ENCODE data around the gene ZBTB46. TPM values are rescaled to one million over a fixed set of nuclear protein-coding genes. Genes with fewer than 3 reads are reported as not detected.

Gene ZBTB46
- total RNA-seq, 1 donor, result 13.8 TPM

DNA sequence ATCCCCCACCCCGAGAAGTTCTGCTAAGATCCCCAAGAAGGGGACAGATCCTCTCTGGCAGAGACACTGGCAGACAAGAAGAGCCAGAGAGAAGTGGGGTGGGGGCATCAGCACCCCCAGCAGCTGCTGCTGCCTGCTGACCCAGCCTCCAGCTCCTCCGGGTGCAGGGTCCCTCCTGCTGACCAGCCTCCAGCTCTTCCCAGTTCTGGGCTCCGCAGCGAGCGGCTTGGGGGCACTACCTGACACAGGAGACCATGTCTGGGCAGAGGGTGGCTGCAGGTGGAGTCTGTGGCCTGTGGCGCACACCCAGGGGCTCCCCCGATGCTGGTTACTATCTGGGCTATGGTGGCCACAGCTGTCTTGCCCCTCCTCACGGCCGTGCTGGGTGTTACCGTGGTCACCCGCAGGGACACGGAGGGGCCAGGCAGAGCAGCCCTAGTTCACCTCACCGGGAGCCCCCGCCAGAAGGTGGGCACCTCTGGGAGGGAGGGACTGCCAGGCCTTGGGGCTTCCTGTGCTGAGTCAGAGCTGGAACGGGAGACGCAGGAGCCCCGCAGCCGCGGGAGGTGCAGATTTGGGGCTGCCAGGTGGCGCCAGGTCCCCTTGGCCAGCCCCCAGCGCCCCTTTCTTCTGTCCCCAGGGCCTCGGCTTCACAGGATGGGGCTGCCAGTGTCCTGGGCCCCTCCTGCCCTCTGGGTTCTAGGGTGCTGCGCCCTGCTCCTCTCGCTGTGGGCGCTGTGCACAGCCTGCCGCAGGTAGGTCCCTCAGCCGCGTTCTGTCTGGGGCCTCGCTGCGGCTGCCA, 94.0 kb downstream of the ZBTB46 start:
- DNase-seq (ENCODE audit: low read depth), result no peak
- TF ChIP-seq, protein P1, sequence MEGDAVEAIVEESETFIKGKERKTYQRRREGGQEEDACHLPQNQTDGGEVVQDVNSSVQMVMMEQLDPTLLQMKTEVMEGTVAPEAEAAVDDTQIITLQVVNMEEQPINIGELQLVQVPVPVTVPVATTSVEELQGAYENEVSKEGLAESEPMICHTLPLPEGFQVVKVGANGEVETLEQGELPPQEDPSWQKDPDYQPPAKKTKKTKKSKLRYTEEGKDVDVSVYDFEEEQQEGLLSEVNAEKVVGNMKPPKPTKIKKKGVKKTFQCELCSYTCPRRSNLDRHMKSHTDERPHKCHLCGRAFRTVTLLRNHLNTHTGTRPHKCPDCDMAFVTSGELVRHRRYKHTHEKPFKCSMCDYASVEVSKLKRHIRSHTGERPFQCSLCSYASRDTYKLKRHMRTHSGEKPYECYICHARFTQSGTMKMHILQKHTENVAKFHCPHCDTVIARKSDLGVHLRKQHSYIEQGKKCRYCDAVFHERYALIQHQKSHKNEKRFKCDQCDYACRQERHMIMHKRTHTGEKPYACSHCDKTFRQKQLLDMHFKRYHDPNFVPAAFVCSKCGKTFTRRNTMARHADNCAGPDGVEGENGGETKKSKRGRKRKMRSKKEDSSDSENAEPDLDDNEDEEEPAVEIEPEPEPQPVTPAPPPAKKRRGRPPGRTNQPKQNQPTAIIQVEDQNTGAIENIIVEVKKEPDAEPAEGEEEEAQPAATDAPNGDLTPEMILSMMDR (IDR thresholded peaks at IDR 0.05; ENCODE audit: insufficient read depth, low read depth, low read length), result no peak
- no peak overlapping the region for H3K4me3 ChIP-seq (ENCODE audit: low read depth, low read length)

- H3K4me3 ChIP-seq (ENCODE audit: low read depth, low read length), result no peak within 1 kb of the TSS
- TF ChIP-seq, protein P1 (IDR thresholded peaks at IDR 0.05; ENCODE audit: insufficient read depth, low read depth, low read length), result no peak
- DNase-seq (ENCODE audit: low read depth), result no peak
These were observed 95.0 kb downstream of the ZBTB46 start, which contains the start of gene LIME1 for GRCh38 chr20:63735859-63736718. Gene LIME1, plus strand, starts transcription at chr20:63736664. Its CDS starts 886 bp downstream, at chr20:63737550.

DNA sequence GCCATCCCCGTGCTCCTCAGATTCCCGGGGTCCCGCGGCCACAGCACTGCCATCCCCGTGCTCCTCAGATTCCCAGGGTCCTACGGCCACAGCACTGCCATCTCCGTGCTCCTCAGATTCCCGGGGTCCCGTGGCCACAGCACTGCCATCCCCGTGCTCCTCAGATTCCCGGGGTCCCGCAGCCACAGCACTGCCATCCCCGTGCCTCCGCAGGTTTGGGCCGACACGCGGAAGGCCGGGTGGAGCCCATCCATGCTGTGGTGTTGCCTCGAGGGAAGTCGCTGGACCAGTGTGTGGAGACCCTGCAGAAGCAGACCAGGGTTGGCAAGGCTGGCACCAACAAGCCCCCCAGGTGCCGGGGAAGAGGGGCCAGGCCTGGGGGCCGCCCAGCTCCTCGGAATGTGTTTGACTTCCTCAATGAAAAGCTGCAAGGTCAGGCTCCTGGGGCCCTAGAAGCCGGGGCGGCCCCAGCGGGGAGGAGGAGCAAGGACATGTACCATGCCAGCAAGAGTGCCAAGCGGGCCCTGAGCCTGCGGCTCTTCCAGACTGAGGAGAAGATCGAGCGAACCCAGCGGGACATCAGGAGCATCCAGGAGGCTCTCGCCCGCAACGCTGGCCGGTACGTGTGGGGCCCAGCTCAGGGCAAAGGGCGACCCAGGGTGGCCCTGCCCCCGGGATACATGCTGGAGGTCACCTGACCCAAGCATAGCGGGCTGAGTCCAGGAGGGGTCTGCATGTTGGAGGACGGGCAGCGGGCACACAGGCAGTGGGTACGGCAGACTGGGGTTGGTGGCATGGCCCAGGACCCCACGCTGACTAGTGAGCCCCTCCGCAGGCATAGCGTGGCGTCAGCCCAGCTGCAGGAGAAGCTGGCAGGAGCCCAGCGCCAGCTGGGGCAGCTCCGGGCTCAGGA, 95.9 kb downstream of the ZBTB46 start:
- no peak for DNase-seq (ENCODE audit: low read depth)
- TF ChIP-seq, protein P1 (IDR thresholded peaks at IDR 0.05; ENCODE audit: insufficient read depth, low read depth, low read length), result no peak
- no peak overlapping the region for H3K4me3 ChIP-seq (ENCODE audit: low read depth, low read length)

DNA sequence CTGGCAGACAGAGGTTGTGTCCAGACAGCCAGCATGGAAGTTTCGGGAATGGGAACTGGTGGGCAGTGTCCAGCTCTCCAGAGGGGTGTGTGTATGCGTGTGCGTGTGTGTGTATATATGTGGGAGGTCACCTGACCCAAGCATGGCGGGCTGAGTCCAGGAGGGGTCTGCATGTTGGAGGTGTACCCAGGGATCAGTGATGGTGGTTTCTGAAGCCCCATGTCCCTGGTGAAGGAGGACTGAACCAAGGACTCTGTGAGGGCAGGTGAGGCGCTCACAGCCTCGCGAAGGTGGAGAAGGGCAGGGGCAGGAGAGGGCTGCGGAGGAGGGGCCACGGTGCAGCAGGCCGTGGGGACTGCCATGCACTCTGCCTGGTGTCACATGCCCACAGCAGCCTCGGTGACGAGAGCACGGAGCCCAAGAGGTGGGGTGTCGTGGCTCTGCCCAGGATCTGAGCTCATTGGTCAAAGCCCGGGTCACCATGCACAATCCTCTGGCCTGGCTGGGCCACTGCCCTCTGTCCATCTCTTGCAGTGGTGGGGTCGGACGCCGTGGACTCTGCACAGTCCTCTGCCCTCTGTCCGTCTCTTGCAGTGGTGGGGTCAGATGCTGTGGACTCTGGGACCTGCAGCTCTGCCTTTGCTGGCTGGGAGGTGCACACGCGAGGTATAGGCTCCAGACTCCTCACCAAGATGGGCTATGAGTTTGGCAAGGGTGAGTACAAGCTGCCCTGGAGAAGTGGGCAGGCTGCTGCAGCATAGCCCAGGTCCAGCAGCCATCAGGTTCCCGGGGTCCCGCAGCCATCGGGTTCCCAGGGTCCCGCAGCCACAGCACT, 96.7 kb downstream of the ZBTB46 start:
- no peak for DNase-seq (ENCODE audit: low read depth)
- H3K4me3 ChIP-seq (ENCODE audit: low read depth, low read length), result no peak overlapping the region
- TF ChIP-seq, protein P1 (IDR thresholded peaks at IDR 0.05; ENCODE audit: insufficient read depth, low read depth, low read length), result no peak

- TF ChIP-seq, protein P1 (IDR thresholded peaks at IDR 0.05; ENCODE audit: insufficient read depth, low read depth, low read length), result no peak
- H3K4me3 ChIP-seq (ENCODE audit: low read depth, low read length), result no peak overlapping the region
- DNase-seq (ENCODE audit: low read depth), result no peak
These were observed 97.4 kb downstream of the ZBTB46 start for GRCh38 chr20:63733579-63734081.
